Testis (tissue), 2 donors: Measurements from ENCODE around the gene SUSD3.

Source experiments
- POLR2A ChIP-seq: fragments of 450-650 bp; IDR thresholded peaks from one replicate; pipeline ENCODE4 v1.6.1; 2017; ENCODE audit warnings: antibody characterized with exemption, mild to moderate bottlenecking, moderate library complexity
- TF ChIP-seq, protein P1 (sequence below), 3 experiments: fragments of 450-650 bp in 2 of 3; fragments of 200-600 bp in 1 of 3; sonication (generic) in 1 of 3; IDR thresholded peaks; one replicate each; pipeline ENCODE4 v1.5.1; 2016 to 2019; ENCODE audit warnings: antibody characterized with exemption in 3 of 3, mild to moderate bottlenecking in 2 of 3, moderate library complexity in 1 of 3

DNA sequence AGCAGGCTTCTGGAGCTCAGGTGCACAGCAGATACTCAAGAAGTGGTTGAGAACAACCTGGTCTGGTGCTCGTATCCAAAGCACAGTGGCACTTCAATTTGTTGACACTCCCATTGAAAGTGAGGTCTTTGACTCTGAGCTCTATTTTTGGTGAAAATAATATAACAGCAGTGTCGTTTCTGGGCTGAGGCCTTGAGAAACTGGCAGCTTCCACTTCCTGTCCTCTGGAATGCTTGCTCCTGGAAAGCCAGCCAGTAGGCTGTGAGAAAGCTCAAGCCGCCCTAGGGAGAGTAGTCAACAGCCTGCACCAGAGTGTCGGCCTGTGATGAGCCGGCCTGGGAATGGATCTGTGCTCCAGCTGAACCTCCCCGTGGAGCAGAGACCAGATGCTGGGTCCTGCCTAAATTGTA is 6.8 kb upstream of the SUSD3 start:
- TF ChIP-seq, protein P1, sequence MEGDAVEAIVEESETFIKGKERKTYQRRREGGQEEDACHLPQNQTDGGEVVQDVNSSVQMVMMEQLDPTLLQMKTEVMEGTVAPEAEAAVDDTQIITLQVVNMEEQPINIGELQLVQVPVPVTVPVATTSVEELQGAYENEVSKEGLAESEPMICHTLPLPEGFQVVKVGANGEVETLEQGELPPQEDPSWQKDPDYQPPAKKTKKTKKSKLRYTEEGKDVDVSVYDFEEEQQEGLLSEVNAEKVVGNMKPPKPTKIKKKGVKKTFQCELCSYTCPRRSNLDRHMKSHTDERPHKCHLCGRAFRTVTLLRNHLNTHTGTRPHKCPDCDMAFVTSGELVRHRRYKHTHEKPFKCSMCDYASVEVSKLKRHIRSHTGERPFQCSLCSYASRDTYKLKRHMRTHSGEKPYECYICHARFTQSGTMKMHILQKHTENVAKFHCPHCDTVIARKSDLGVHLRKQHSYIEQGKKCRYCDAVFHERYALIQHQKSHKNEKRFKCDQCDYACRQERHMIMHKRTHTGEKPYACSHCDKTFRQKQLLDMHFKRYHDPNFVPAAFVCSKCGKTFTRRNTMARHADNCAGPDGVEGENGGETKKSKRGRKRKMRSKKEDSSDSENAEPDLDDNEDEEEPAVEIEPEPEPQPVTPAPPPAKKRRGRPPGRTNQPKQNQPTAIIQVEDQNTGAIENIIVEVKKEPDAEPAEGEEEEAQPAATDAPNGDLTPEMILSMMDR (IDR thresholded peaks at IDR 0.05): no peak
- TF ChIP-seq POLR2A: no peak
